ENCODE data around the gene SPECC1. TPM values are rescaled to one million over a fixed set of nuclear protein-coding genes. Genes with fewer than 3 reads are reported as not detected.

Gene SPECC1
- polyA plus RNA-seq, 1 of the 3 experiments (the other 2 are of a cell fraction) = 11.2 TPM

DNA sequence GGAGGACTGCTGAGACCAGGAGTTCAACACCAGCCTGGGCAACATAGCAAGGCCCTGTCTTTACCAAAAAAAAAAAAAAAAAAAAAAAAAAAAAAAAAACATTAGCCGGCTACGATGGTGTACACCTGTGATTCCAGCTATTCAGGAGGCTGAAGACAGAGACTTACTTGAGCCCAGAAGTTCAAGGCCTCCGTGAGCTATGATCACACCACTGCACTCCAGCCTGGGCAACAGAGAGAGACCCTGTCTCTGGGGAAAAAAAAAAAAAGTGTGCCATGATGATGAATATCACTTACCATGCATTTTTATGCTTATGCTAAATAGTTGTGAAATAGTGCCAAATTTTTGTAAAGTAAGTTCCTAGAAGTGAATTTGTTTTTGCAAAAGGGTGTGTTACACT is 261.2 kb downstream of the SPECC1 start (continued):
- TF ChIP-seq RAD21 (IDR thresholded peaks at IDR 0.05; ENCODE audit: low read length) (no peak), RFX5 (IDR thresholded peaks at IDR 0.05; ENCODE audit: low read length) (no peak), NRF1 (IDR thresholded peaks at IDR 0.05; ENCODE audit: low read depth, low read length) (no peak), GABPA (IDR thresholded peaks at IDR 0.05; ENCODE audit: low read depth) (no peak), FOSL2 (IDR thresholded peaks at IDR 0.05; ENCODE audit: borderline replicate concordance, low read depth) (no peak), RXRA (IDR thresholded peaks at IDR 0.05; ENCODE audit: borderline replicate concordance, low read depth) (no peak), JUND (IDR thresholded peaks at IDR 0.05) (no peak), RCOR1 (IDR thresholded peaks at IDR 0.05; ENCODE audit: low read length) (no peak)
- TF ChIP-seq, protein P1, sequence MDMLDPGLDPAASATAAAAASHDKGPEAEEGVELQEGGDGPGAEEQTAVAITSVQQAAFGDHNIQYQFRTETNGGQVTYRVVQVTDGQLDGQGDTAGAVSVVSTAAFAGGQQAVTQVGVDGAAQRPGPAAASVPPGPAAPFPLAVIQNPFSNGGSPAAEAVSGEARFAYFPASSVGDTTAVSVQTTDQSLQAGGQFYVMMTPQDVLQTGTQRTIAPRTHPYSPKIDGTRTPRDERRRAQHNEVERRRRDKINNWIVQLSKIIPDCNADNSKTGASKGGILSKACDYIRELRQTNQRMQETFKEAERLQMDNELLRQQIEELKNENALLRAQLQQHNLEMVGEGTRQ (IDR thresholded peaks at IDR 0.05; ENCODE audit: borderline replicate concordance, low read depth, low read length) = no peak

DNA sequence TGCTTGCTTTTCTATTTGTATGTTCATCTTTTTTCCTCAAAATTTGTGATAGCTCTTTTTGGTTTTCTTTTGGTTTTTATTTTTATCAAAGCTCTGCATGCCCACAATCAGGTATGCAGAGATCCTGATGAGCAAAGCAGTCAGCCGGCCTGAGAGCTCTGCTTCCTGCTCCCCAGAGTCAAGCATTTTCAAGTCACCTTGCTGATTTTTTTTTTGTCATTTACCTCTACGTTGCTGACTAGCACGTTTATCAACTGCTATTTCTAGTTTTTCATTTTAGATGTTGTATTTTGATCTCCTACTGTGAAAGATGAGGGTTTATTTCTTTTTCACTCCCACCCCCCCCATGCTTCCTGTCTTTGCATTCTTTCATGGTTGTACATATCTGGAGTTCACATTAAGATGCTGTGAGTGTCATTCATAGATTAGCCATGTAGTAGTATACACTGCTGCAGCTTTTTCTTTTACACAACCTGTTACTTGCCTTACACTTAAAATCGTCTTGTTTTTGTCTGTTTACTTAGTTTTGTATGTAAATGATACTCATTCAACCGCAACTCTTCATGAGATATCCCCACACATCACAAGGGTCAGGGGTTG is 262.0 kb downstream of the SPECC1 start:
- CTCF ChIA-PET = no interaction called here
- WGBS (ENCODE audit: low lambda C conversion rate) = 73% methylated on average over 5 of the region's 5 CpGs
- no peak overlapping the region for H2AFZ ChIP-seq (ENCODE audit: low read depth)
- H3K9me3 ChIP-seq = no peaks in the 10 kb centered on the region
- H3K27ac ChIP-seq (ENCODE audit: low read depth in 2 of 2, low read length in 1 of 2) = no peak overlapping the region
- POLR2A ChIA-PET = no interaction called here
- no peaks in the 10 kb centered on the region for H4K20me1 ChIP-seq (ENCODE audit: insufficient read depth)
- H3K4me3 ChIP-seq (ENCODE audit: low read depth in 2 of 2, low read length in 1 of 2) = no peak overlapping the region
- no peak for TF ChIP-seq EZH2phosphoT487 (IDR thresholded peaks at IDR 0.05; ENCODE audit: borderline replicate concordance, low read depth)
- TF ChIP-seq, protein P2, sequence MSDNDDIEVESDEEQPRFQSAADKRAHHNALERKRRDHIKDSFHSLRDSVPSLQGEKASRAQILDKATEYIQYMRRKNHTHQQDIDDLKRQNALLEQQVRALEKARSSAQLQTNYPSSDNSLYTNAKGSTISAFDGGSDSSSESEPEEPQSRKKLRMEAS (IDR thresholded peaks at IDR 0.05; ENCODE audit: low read depth) = no peak
- TF ChIP-seq RFX5 (IDR thresholded peaks at IDR 0.05; ENCODE audit: low read length) = no peak
- TF ChIP-seq TAF1 (IDR thresholded peaks at IDR 0.05; ENCODE audit: borderline replicate concordance, low read depth, low read length) = no peak
- no peak for TF ChIP-seq RAD21 (IDR thresholded peaks at IDR 0.05; ENCODE audit: low read length)
- TF ChIP-seq FOXJ3 (CRISPR knock-in tag; IDR thresholded peaks at IDR 0.05) = no peak
- TF ChIP-seq, protein P3, sequence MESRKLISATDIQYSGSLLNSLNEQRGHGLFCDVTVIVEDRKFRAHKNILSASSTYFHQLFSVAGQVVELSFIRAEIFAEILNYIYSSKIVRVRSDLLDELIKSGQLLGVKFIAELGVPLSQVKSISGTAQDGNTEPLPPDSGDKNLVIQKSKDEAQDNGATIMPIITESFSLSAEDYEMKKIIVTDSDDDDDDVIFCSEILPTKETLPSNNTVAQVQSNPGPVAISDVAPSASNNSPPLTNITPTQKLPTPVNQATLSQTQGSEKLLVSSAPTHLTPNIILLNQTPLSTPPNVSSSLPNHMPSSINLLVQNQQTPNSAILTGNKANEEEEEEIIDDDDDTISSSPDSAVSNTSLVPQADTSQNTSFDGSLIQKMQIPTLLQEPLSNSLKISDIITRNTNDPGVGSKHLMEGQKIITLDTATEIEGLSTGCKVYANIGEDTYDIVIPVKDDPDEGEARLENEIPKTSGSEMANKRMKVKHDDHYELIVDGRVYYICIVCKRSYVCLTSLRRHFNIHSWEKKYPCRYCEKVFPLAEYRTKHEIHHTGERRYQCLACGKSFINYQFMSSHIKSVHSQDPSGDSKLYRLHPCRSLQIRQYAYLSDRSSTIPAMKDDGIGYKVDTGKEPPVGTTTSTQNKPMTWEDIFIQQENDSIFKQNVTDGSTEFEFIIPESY (IDR thresholded peaks at IDR 0.05; ENCODE audit: borderline replicate concordance, low read depth) = no peak
- TF ChIP-seq EP300 (IDR thresholded peaks at IDR 0.05; ENCODE audit: borderline replicate concordance in 1 of 2, low read depth in 1 of 2, low read length in 1 of 2) = no peak
- no peak for TF ChIP-seq ELF1 (IDR thresholded peaks at IDR 0.05)
- no peak for TF ChIP-seq FOXM1 (IDR thresholded peaks at IDR 0.05; ENCODE audit: low read depth)
- no peak for TF ChIP-seq TEAD4 (IDR thresholded peaks at IDR 0.05; ENCODE audit: borderline replicate concordance, insufficient read depth)
- no peak for TF ChIP-seq GABPA (IDR thresholded peaks at IDR 0.05; ENCODE audit: low read depth)
- no peak for TF ChIP-seq JUND (IDR thresholded peaks at IDR 0.05)
- TF ChIP-seq POLR2AphosphoS5 (IDR thresholded peaks at IDR 0.05; ENCODE audit: low read depth, low read length) = no peak
- no peak for TF ChIP-seq NFIC (IDR thresholded peaks at IDR 0.05; ENCODE audit: borderline replicate concordance)
- TF ChIP-seq, protein P4, sequence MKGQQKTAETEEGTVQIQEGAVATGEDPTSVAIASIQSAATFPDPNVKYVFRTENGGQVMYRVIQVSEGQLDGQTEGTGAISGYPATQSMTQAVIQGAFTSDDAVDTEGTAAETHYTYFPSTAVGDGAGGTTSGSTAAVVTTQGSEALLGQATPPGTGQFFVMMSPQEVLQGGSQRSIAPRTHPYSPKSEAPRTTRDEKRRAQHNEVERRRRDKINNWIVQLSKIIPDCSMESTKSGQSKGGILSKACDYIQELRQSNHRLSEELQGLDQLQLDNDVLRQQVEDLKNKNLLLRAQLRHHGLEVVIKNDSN (IDR thresholded peaks at IDR 0.05; ENCODE audit: borderline replicate concordance, low read depth) = no peak
- TF ChIP-seq SMC3 (IDR thresholded peaks at IDR 0.05; ENCODE audit: low read depth, low read length) = no peak
- no peak overlapping the region for H3K4me2 ChIP-seq
- no peak for DNase-seq
- peaks cover 6% of the 10 kb centered on the region for H3F3A ChIP-seq (replicated peaks; ENCODE audit: insufficient read depth)
- peaks cover 0 to 10% of the 10 kb centered on the region in 2 experiments for H3K36me3 ChIP-seq (replicated peaks in 1 of 2; ENCODE audit: control insufficient read depth in 1 of 2, insufficient read depth in 2 of 2, low read length in 1 of 2)
- no peaks in the 10 kb centered on the region for H3K27me3 ChIP-seq (ENCODE audit: insufficient read depth)
- H3K79me2 ChIP-seq (ENCODE audit: insufficient read depth) = no peaks in the 10 kb centered on the region
- no peaks in the 10 kb centered on the region for H3K9me2 ChIP-seq
- peaks cover 3 to 7% of the 10 kb centered on the region in 2 experiments; a peak in 2 of 4 replicates for H3K4me1 ChIP-seq (ENCODE audit: control insufficient read depth in 1 of 2, insufficient read depth in 2 of 2, low read depth in 1 of 2, low read length in 1 of 2)
- no peak overlapping the region for H3K9ac ChIP-seq
